Cardiac muscle cell (in vitro differentiated cells and primary cell): Measurements from ENCODE around the gene AHNAK. TPM values are rescaled to one million over a fixed set of nuclear protein-coding genes. Genes with fewer than 3 reads are reported as not detected.

Source experiments
- DNase-seq, 2 donors: peaks; one replicate each; pipeline versions ENCODE4 v3.0.0 to v3.0.0-alpha.2; 2010 to 2017; ENCODE audit warnings: low read depth in 1 of 2, low spot score in 1 of 2
- H3K27ac ChIP-seq: fragments of 200-600 bp; sonication (generic); 2 replicates; pipeline ENCODE4 v1.5.1; 2016
- H3K27me3 ChIP-seq: fragments of 200-600 bp; sonication (generic); 2 replicates; pipeline ENCODE4 v1.6.0; 2016; ENCODE audit warnings: control low read depth
- H3K36me3 ChIP-seq: fragments of 200-600 bp; sonication (generic); 2 replicates; pipeline ENCODE4 v1.5.1; 2016; ENCODE audit warnings: control low read depth
- H3K4me1 ChIP-seq: fragments of 200-600 bp; sonication (generic); 2 replicates; pipeline ENCODE4 v1.8.1; 2017; ENCODE audit warnings: low read depth, mild to moderate bottlenecking, mixed run types
- H3K4me3 ChIP-seq: fragments of 200-600 bp; sonication (generic); 2 replicates; pipeline ENCODE4 v1.5.1; 2016; ENCODE audit warnings: mild to moderate bottlenecking
- H3K9me3 ChIP-seq: fragments of 200-600 bp; sonication (generic); 2 replicates; pipeline ENCODE4 v1.5.1; 2017; ENCODE audit warnings: low read depth, mild to moderate bottlenecking, control low read depth
- polyA plus RNA-seq: library from polyadenylated mRNA; unstranded; fragments of >200 nt; fragmentation: Nextera tagmentation; extraction: Ambion mirVana; gene quantifications from 2 replicates; pipeline ENCODE4 v1.2.1, GENCODE V29; 2016
- total RNA-seq: library from RNA; depleted of rRNA; stranded (reverse); fragments of >200 nt; gene quantifications from 2 replicates; pipeline ENCODE4 v1.2.3, GENCODE V29; 2016
- TF ChIP-seq, protein P1 (sequence below): IDR thresholded peaks from 2 replicates; pipeline ENCODE4 v1.5.1; 2012; ENCODE audit warnings: low read depth, mild to moderate bottlenecking, low read length

AHNAK gene
- total and polyA plus RNA-seq, 2 experiments from 2014 or later: 13.4 to 77.1 TPM

DNA sequence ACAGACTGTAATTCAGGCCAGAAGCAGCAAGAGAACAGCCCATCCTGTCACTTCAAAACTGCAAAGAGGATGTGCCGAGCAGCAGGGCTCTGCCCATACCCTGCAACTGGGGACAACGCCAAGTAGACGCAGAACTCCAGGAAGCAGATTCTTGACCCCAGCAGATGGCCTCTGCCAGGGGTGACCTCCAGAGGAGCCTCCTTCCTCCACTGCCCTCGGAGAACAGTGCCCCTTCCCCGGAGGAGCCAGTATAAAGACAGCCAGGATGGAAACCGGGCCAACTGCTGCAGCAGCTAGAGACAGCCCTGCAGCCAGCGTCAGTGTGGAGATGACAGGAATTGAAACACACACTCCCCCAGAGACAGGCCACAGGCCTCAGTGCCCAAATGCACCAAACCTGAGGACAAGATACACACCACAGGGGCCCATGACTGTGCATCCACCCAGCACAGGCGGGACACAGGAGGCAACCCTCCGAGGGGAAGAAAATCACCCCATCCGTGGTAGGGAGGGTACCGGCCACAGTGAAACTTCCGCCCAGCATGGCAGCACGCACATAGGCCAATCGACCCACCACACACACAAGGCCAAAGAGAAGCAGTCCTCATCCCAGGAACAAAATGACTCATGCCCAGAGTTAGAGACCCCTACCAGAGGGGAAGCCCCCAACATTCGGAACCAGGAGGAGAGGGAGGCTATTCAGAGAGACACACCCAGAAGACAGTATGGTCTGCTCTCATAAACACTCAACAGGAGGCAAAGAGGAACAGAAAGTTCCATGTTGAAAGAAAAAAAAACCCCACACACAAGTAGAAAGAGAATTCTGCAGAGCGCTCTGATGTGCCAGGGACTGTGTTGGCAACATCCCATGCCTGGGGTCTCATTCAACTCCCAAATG is 5.6 kb downstream of the AHNAK start:
- DNase-seq: no peak
- Histone ChIP-seq H3K27ac (no peak overlapping the region), H3K4me3 (no peak overlapping the region), H3K4me1 (peaks cover 24% of the 10 kb centered on the region), H3K27me3 (peaks cover 14% of the 10 kb centered on the region), H3K9me3 (no peaks in the 10 kb centered on the region), H3K36me3 (no peaks in the 10 kb centered on the region)
- TF ChIP-seq, protein P1, sequence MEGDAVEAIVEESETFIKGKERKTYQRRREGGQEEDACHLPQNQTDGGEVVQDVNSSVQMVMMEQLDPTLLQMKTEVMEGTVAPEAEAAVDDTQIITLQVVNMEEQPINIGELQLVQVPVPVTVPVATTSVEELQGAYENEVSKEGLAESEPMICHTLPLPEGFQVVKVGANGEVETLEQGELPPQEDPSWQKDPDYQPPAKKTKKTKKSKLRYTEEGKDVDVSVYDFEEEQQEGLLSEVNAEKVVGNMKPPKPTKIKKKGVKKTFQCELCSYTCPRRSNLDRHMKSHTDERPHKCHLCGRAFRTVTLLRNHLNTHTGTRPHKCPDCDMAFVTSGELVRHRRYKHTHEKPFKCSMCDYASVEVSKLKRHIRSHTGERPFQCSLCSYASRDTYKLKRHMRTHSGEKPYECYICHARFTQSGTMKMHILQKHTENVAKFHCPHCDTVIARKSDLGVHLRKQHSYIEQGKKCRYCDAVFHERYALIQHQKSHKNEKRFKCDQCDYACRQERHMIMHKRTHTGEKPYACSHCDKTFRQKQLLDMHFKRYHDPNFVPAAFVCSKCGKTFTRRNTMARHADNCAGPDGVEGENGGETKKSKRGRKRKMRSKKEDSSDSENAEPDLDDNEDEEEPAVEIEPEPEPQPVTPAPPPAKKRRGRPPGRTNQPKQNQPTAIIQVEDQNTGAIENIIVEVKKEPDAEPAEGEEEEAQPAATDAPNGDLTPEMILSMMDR: no peak

DNA sequence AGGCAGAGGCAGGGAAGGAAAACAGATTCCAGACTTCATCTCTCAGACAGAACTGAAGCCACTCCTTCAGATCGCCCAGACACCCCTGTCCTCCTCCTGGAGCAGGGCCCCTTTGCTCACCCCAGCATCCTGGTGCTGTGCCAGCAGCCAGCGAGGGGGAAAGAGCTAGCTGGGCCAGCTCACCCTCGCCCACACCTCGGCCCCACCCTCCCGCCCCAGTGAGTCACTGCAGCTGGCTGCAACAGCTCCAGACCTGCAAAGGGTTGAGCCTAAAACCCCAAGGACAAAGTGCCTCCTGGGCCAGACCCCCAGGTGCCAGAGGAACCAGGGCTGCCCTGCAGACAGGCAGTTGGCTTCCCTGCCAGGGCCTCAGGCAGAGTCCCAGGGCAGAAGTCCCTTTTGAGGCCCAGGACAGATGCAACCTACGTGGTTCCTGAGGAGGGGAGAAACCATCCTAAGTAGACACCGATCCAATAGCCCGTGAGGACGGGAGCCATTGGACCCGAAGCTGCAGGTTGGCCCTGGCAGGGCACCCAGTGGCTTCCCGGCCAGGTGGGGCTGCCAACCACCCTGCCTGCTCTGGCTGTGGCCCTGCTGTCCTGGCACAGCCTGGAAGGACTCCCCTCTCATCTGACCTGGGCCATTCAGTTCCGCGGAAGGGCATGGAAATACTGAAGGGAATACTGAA is 7.2 kb downstream of the AHNAK start:
- Histone ChIP-seq H3K4me3 (no peak overlapping the region), H3K27ac (no peak overlapping the region), H3K9me3 (no peaks in the 10 kb centered on the region), H3K36me3 (peaks cover 7% of the 10 kb centered on the region), H3K27me3 (peaks cover 5% of the 10 kb centered on the region), H3K4me1 (peaks cover 15% of the 10 kb centered on the region)
- DNase-seq: peak in 1 of 2 donors; percentile 92
- TF ChIP-seq, protein P1: no peak

DNA sequence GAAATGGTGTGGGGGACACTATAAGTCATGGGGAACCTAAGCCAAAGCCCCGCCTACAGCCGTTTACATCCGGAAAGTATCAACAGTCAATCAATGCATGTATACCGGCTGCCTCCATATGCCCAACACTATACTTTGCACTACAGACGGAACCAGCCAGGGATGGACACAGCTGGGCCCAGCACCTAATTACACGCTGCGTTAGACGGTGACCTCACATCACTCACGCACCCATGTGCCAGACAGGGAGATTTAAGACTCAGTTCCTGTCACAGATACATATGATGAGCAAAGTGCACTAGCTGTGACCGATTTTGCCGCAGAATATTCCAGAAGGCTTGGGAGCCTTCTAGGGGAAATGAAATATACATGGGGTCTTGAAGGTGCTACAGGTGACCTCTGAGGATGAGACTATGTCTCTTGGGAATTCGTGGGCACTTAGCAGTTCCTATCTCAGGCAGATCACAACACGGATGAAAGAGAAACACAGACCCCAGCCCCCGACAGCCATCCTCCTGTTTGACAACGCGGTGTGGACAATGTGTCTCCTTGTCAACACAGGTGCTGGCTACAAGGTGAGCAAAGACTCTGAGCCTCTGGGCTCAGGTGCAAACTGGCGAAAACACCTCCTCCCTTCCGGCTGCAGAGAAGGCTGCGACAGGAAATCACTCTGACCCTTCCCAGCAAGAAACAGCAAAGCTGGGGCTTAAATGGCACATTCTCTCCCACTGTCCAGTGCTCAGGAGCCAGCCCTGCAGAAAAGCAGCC is 8.0 kb downstream of the AHNAK start:
- TF ChIP-seq, protein P1: no peak
- Histone ChIP-seq H3K27ac (no peak overlapping the region), H3K9me3 (no peaks in the 10 kb centered on the region), H3K4me3 (no peak overlapping the region), H3K4me1 (peaks cover 9% of the 10 kb centered on the region), H3K27me3 (peaks cover 4% of the 10 kb centered on the region), H3K36me3 (peaks cover 10% of the 10 kb centered on the region)
- no peak for DNase-seq

DNA sequence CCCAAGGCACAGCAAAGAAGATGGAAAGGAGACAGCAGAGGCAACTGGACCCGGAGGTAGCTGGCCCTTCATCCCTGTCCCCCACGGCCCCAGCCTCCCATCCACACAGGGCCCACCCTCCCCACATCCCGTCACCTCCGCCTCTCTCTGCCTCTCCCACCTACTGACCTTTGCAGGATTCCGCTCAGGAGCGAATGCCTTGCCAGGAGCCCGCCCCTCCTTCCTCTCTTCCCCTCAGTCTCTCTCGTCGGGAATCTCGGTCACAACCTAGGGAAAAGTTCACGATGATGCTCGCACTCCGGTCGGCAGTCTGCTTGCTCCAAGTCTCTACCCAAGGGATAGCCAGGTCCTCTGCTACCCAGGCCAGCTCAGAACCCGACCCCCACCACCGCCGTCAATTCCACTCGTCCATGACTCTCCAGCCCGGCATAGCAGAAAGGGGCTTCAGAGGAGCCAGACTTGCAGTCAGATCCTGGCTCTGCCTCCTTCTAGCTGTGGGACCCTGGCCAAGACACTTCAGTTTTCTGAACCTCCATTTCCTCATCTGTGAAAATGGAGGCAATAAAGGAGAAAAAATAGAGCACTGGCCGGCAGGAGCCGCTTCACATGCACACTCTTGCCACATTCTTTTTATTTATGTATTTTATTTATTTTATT is 10.2 kb downstream of the AHNAK start:
- Histone ChIP-seq H3K9me3 (no peaks in the 10 kb centered on the region), H3K36me3 (peaks cover 19% of the 10 kb centered on the region), H3K4me1 (peaks cover 9% of the 10 kb centered on the region), H3K27me3 (no peaks in the 10 kb centered on the region), H3K27ac (no peak overlapping the region), H3K4me3 (no peak overlapping the region)
- no peak for DNase-seq
- TF ChIP-seq, protein P1: no peak

DNA sequence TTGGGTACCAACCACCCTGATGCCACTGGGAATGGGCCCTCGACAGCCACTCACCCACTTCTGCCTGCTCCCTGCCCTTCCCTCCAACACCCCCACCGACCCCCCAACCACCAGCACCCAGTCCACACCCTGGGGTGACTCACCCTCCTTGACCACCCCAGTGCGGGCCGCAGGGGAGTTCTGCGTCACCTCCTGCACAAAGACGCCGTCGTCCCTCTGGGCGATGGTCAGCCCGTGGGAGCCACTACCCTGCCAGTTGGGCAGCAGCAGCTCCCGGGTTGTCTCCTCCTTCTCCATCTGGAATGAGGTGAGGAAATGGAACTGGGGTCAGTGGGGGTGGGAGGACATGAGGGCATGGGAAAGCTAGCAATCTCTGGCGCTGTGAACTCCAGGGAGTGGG is 10.8 kb downstream of the AHNAK start:
- Histone ChIP-seq H3K4me1 (peaks cover 9% of the 10 kb centered on the region), H3K36me3 (peaks cover 19% of the 10 kb centered on the region), H3K4me3 (no peak overlapping the region), H3K27me3 (no peaks in the 10 kb centered on the region), H3K9me3 (no peaks in the 10 kb centered on the region), H3K27ac (no peak overlapping the region)
- TF ChIP-seq, protein P1: no peak
- DNase-seq: no peak
